ENCODE results near the gene KRTAP10-11.

- TF ChIP-seq EZH2 (IDR thresholded peaks at IDR 0.05): no peak
- TF ChIP-seq, protein P1, sequence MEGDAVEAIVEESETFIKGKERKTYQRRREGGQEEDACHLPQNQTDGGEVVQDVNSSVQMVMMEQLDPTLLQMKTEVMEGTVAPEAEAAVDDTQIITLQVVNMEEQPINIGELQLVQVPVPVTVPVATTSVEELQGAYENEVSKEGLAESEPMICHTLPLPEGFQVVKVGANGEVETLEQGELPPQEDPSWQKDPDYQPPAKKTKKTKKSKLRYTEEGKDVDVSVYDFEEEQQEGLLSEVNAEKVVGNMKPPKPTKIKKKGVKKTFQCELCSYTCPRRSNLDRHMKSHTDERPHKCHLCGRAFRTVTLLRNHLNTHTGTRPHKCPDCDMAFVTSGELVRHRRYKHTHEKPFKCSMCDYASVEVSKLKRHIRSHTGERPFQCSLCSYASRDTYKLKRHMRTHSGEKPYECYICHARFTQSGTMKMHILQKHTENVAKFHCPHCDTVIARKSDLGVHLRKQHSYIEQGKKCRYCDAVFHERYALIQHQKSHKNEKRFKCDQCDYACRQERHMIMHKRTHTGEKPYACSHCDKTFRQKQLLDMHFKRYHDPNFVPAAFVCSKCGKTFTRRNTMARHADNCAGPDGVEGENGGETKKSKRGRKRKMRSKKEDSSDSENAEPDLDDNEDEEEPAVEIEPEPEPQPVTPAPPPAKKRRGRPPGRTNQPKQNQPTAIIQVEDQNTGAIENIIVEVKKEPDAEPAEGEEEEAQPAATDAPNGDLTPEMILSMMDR (IDR thresholded peaks at IDR 0.05): no peak
- no peak for TF ChIP-seq EZH2phosphoT487 (IDR thresholded peaks at IDR 0.05)
These were observed 31.2 kb upstream of the KRTAP10-11 start for GRCh38 chr21:44614961-44615391.
